NT2/D1 (cell line): ENCODE results near the gene CLCNKB.
"Not testable (repeated sequence)": the region's sequence is repeated elsewhere in the genome, so short reads cannot be mapped to it uniquely, and the experiment has no call there.

Experiments
- YY1 ChIP-seq: IDR thresholded peaks from 2 replicates; pipeline ENCODE4 v1.6.1; 2011; ENCODE audit not compliant: insufficient read length, insufficient read depth
- ZNF274 ChIP-seq: IDR thresholded peaks from 2 replicates; pipeline ENCODE4 v1.6.1; 2011; ENCODE audit warnings: mild to moderate bottlenecking, low read depth, low read length

GRCh38 chr1:16042654-16043053 lies 928 bp upstream of the CLCNKB start:
- not testable (repeated sequence) for TF ChIP-seq YY1, ZNF274
